Fibroblast of pulmonary artery (primary cell): Measurements from ENCODE around the gene MS4A2.
"Not testable (repeated sequence)": the region's sequence is repeated elsewhere in the genome, so short reads cannot be mapped to it uniquely, and the experiment has no call there.

Source experiments
- DNase-seq: peaks from one replicate; pipeline ENCODE4 v3.0.0-alpha.2; 2010; ENCODE audit warnings: low read depth
- H3K4me3 ChIP-seq: replicated peaks from 2 replicates; pipeline ENCODE4 v1.5.1; 2011; ENCODE audit warnings: low read depth, mild to moderate bottlenecking, control low read depth, low read length, moderate library complexity
- TF ChIP-seq, protein P1 (sequence below): IDR thresholded peaks from 2 replicates; pipeline ENCODE4 v1.5.1; 2011; ENCODE audit warnings: mild to moderate bottlenecking, control low read depth, low read length, inconsistent platforms; ENCODE audit errors: missing control alignments

Gene MS4A2

DNA sequence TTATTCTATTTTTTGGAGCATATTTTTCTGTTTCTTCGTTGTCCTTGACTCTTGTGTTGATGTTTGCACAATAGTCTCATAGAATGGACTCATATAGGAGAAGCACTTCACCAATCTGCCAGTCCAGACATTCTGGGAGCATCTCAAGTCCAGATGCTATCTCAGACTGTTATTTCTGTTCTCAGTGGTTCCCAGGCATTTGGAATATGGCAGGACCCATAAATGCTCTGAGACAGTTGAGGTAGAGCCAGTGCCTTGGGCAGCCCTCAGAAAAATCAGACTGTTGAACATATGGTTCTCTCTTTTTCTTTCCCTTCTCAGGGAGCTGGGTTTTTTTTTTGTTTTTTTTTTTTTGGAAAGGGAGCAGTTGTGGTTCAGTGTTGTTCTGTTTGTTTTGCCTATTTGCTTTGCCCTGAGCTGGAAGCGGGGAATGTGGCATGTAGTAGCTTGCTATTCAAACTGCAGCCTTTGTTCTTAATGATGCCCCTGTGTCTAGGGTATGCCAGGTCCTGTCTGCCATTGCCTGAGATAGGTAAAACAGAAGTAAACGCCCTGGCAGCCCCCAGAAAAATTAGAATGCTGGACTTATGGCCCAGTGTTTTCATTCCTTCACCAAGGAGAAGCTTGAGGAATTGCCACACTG lies 3.7 kb upstream of the MS4A2 start:
- no peak for DNase-seq
- H3K4me3 ChIP-seq = no peak overlapping the region
- TF ChIP-seq, protein P1, sequence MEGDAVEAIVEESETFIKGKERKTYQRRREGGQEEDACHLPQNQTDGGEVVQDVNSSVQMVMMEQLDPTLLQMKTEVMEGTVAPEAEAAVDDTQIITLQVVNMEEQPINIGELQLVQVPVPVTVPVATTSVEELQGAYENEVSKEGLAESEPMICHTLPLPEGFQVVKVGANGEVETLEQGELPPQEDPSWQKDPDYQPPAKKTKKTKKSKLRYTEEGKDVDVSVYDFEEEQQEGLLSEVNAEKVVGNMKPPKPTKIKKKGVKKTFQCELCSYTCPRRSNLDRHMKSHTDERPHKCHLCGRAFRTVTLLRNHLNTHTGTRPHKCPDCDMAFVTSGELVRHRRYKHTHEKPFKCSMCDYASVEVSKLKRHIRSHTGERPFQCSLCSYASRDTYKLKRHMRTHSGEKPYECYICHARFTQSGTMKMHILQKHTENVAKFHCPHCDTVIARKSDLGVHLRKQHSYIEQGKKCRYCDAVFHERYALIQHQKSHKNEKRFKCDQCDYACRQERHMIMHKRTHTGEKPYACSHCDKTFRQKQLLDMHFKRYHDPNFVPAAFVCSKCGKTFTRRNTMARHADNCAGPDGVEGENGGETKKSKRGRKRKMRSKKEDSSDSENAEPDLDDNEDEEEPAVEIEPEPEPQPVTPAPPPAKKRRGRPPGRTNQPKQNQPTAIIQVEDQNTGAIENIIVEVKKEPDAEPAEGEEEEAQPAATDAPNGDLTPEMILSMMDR = no peak

DNA sequence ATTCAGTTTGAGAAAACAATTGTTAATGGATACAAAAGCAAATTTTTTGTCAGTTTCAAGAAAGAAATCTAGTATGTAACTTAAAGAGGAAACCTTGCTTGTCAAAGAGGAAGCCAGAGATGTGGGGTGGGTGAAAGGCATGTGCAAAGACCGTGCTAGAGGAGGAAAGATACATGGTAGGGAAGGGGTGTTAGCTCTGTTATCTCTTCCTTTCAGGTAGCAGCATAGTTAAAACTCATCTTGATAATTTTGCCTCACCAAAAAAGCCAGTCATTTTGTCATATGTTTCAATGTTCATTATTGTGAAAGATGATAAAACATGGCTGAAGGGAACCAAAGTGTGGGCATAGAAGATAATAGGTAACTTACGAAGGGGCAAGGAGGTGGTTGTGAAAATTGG lies 2.6 kb upstream of the MS4A2 start:
- DNase-seq = no peak

DNA sequence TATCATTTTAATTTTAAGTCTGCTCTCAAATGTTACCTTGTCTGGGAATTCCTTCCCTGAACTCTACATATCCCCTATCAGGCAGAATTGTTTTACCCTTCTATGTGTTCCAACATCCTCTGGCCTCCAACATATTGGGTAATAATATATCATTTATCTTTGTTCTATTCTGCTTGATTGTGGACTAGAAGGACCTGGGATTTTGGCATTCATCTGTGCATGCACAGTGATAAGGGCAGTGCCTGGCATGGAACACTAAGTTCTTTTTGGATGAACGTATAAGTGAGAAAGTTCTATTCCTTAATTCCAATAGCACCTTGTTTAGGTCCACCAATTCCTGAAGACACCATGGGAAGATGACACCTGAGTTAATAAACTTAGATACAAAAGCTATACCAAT lies 1.2 kb upstream of the MS4A2 start:
- no peak overlapping the region for H3K4me3 ChIP-seq
- no peak for DNase-seq
- TF ChIP-seq, protein P1 = no peak

More for the DNA sequence above, 2.6 kb upstream of the MS4A2 start:
- TF ChIP-seq, protein P1 = no peak
- H3K4me3 ChIP-seq = no peak overlapping the region

DNA sequence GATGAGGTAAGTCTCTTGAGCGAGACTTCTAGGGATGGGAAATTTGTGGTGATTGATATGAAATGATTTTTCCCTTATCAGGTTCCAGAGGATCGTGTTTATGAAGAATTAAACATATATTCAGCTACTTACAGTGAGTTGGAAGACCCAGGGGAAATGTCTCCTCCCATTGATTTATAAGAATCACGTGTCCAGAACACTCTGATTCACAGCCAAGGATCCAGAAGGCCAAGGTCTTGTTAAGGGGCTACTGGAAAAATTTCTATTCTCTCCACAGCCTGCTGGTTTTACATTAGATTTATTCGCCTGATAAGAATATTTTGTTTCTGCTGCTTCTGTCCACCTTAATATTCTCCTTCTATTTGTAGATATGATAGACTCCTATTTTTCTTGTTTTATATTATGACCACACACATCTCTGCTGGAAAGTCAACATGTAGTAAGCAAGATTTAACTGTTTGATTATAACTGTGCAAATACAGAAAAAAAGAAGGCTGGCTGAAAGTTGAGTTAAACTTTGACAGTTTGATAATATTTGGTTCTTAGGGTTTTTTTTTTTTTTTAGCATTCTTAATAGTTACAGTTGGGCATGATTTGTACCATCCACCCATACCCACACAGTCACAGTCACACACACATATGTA lies 7.1 kb downstream of the MS4A2 start:
- DNase-seq = no peak
- TF ChIP-seq, protein P1 = no peak
- no peak overlapping the region for H3K4me3 ChIP-seq

DNA sequence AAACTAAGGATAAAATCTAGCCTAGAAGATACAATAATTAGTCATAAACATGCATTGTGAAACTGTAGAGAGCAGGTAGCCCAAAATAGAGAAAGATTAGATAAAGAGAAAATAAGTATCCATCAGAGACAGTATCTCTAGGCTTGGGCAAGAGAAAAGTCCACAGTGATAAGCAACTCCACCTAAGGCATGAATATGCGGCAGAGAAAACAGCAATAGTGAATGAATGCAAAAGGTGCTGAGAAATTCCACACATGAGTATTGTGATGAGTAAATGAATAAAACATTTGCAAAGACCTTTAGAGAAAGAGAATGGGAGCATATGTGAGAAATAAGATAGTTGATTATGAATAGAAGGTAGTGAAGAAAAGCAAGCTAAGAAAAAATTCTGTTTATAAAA lies 8.7 kb downstream of the MS4A2 start:
- no peak for DNase-seq
- TF ChIP-seq, protein P1 = no peak
- H3K4me3 ChIP-seq = no peak overlapping the region

DNA sequence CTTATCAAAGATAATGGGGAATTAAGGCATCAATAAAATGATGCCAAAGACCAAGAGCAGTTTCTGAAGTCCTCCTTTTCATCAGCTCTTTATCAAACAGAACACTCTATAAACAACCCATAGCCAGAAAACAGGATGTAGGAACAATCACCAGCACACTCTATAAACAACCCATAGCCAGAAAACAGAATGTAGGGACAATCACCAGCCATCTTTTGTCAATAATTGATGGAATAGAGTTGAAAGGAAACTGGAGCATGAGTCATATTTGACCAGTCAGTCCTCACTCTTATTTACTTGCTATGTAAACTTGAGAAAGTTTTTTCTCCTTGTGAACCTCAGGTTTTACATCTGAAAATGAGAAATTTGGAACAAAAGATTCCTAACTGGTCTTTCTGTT lies 10.0 kb downstream of the MS4A2 start:
- TF ChIP-seq, protein P1 = no peak
- no peak overlapping the region for H3K4me3 ChIP-seq
- no peak for DNase-seq

DNA sequence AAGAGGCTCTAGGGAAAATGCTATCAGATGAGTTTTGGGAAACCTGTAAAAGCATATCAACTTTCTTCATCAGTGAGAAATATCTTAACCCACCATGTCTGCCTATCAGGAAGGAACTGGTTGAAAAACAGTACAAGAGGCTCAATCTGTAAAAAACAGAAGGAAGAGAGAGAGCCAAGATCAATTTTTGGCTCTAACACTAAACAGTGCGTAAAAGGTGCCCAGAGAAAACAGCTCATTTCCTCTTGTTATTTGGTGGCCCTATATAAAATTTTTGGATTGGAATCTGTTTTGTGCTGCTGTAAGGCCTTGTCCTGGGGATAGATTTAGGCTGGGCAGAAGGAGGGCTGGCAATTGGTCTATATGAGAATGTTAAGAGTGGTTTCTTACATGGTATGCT lies 12.1 kb downstream of the MS4A2 start:
- TF ChIP-seq, protein P1 = no peak

DNA sequence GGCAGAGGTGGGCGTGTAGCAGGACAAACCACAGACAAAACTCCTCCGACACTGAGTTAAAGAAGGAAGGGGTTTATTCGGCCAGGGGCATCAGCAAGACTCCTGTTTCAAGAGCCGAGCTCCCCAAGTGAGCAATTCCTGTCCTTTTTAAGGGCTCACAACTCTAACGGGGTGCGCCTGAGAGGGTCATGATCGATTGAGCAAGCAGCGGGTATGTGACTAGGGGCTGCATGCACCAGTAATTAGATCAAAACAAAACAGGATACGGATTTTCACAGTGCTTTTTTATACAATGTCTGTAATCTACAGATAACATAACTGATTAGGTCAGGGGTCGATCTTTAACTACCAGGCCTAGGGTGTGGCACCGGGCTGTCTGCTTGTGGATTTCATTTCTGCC lies 12.9 kb downstream of the MS4A2 start:
- not testable (repeated sequence) for H3K4me3 ChIP-seq, DNase-seq

More for the DNA sequence above, 12.1 kb downstream of the MS4A2 start:
- no peak overlapping the region for H3K4me3 ChIP-seq
- DNase-seq = no peak

DNA sequence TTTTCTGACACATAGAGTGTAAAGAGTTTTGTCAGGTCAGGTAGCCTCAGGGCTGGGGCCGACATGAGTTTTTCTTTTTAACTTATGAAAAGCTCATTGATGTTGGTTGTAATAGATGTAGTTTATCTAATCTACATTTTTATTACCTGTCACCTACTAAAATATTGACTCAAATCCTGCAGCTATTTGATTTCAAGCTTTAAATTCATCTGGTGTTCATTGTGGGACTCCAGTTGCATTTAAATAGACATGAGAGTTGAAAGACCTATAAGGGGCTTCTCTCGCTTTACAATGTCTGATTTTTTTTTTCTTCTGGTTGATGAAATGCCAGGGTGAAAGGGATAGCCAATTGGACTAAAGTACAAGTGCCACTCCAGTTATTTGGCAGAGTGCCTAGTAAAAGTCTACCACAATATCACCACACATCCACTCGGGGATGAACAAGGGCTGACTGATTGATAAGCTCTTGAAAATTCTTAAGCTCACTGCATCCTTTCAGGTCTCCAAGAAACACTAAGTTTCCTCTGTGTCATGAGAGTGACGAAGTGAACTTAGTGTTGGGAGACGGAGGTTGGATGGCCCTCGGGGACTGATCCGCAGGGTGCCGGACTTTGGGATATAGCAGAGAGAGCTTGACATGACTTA lies 16.1 kb downstream of the MS4A2 start:
- not testable (repeated sequence) for H3K4me3 ChIP-seq, DNase-seq

DNA sequence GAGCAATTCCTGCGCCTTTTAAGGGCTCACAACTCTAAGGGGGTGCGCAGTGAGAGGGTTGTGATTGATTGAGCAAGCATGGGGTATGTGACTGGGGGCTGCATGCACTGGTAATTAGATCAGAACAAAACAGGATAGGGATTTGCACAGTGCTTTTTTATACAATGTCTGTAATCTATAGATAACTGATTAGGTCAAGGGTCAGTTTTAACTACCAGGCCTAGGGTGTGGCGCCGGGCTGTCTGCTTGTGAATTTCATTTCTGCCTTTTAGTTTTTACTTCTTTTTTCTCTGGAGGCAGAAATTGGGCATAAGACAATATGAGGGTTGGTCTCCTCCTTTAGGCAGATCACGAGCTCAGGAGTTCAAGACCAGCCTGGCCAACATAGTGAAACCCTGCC lies 20.2 kb downstream of the MS4A2 start:
- H3K4me3 ChIP-seq, DNase-seq: not testable (repeated sequence)
